Glutamatergic neuron (in vitro differentiated cells): ENCODE data around the gene PPP1R14B. TPM values are rescaled to one million over a fixed set of nuclear protein-coding genes. Genes with fewer than 3 reads are reported as not detected.
A peak's percentile ranks its signal among the peaks of the same experiment; 100 is the strongest.

Source experiments
- DNase-seq: peaks from one replicate; pipeline ENCODE4 v3.0.0; 2022
- H3K27ac Mint-ChIP-seq: one replicate; pipeline ENCODE4 v1.8.0; 2020; ENCODE audit warnings: mild to moderate bottlenecking, mixed read lengths, inconsistent platforms; ENCODE audit not compliant: unreplicated experiment
- H3K27me3 Mint-ChIP-seq: one replicate; pipeline ENCODE4 v1.8.0; 2020; ENCODE audit warnings: mild to moderate bottlenecking, moderate library complexity, mixed read lengths, inconsistent platforms; ENCODE audit not compliant: unreplicated experiment
- H3K36me3 Mint-ChIP-seq: one replicate; pipeline ENCODE4 v1.8.0; 2020; ENCODE audit warnings: mild to moderate bottlenecking, mixed read lengths, inconsistent platforms; ENCODE audit not compliant: unreplicated experiment
- H3K4me1 Mint-ChIP-seq: one replicate; pipeline ENCODE4 v1.8.0; 2020; ENCODE audit warnings: mild to moderate bottlenecking, low read depth, mixed read lengths, inconsistent platforms; ENCODE audit not compliant: unreplicated experiment
- H3K4me3 Mint-ChIP-seq: one replicate; pipeline ENCODE4 v1.8.0; 2020; ENCODE audit warnings: mild to moderate bottlenecking, mixed read lengths, inconsistent platforms; ENCODE audit not compliant: unreplicated experiment
- H3K9me3 Mint-ChIP-seq: one replicate; pipeline ENCODE4 v1.8.0; 2020; ENCODE audit warnings: mild to moderate bottlenecking, moderate library complexity, mixed read lengths, inconsistent platforms; ENCODE audit not compliant: unreplicated experiment
- total RNA-seq: library from RNA; stranded (reverse); fragmentation: NEBNext Ultra II Directional; extraction: Animal tissue kit (Norgen Biotek cat#: 25700); gene quantifications from one replicate; pipeline ENCODE4 v1.2.1, GENCODE V29; 2021; ENCODE audit not compliant: unreplicated experiment
- TF ChIP-seq, protein P1 (sequence below): fragments of 200-600 bp; sonication (generic); IDR thresholded peaks from one replicate; pipeline ENCODE4 v1.5.0; 2021; ENCODE audit not compliant: partially characterized antibody, unreplicated experiment

PPP1R14B gene
- total RNA-seq, 1 donor from 2014 or later = 348 TPM

- Mint-ChIP-seq H3K9me3 (peaks cover 11% of the 10 kb centered on the region), H3K4me3 (no peak overlapping the region), H3K27ac (no peak overlapping the region), H3K27me3 (peaks cover 17% of the 10 kb centered on the region), H3K4me1 (peaks cover 1% of the 10 kb centered on the region), H3K36me3 (no peaks in the 10 kb centered on the region)
- DNase-seq = no peak
- TF ChIP-seq, protein P1, sequence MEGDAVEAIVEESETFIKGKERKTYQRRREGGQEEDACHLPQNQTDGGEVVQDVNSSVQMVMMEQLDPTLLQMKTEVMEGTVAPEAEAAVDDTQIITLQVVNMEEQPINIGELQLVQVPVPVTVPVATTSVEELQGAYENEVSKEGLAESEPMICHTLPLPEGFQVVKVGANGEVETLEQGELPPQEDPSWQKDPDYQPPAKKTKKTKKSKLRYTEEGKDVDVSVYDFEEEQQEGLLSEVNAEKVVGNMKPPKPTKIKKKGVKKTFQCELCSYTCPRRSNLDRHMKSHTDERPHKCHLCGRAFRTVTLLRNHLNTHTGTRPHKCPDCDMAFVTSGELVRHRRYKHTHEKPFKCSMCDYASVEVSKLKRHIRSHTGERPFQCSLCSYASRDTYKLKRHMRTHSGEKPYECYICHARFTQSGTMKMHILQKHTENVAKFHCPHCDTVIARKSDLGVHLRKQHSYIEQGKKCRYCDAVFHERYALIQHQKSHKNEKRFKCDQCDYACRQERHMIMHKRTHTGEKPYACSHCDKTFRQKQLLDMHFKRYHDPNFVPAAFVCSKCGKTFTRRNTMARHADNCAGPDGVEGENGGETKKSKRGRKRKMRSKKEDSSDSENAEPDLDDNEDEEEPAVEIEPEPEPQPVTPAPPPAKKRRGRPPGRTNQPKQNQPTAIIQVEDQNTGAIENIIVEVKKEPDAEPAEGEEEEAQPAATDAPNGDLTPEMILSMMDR = no peak
Observed at GRCh38 chr11:64263947-64264317, 17.2 kb upstream of the PPP1R14B start.

DNA sequence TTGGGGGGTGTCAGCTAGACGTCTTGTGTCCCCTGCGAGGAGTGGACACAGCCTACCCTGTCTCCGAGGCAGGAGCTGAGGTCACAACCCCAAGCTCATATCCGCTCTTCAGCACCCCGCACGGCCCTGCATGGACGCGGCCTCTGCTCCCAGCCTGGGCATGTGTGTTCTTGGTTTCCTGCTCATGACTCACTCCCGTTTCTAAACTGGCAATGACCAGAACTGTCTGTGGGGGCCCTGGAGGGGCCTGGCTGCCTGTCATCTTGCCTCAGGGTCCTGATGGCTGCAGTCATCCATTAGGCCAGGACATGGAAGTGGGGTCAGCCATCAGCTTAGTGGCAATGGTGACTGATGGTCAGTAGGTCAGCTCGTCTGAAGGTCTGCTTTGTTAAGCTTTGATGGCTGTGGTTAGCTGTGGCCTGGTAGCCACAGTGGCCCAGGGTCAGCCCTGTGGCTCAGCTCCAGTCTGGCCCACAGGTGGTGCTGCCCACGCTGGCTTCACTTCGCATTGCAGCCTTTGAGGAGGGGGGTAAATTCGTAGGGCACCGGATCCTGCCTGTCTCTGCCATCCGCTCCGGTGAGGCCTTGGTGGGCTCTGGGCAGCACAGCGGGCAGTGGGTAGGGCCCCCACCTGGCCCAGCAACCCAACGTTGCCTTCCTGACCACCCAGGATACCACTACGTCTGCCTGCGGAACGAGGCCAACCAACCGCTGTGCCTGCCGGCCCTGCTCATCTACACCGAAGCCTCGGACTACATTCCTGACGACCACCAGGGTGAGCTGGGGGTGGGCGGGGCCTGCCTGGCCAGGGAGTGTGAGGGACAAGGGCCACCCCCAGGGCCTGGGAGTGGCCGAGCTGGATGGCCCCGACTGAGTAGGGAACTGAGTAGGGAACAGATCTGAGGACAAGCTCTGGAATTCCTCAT, 16.5 kb upstream of the PPP1R14B start:
- no peak for DNase-seq
- TF ChIP-seq, protein P1 = no peak
- Mint-ChIP-seq H3K4me1 (no peaks in the 10 kb centered on the region), H3K27me3 (peaks cover 16% of the 10 kb centered on the region), H3K4me3 (peak overlapping the region; percentile 55), H3K27ac (no peak overlapping the region), H3K36me3 (no peaks in the 10 kb centered on the region), H3K9me3 (peaks cover 11% of the 10 kb centered on the region)

- H3K9me3 Mint-ChIP-seq = peaks cover 6% of the 10 kb centered on the region
- H3K4me1 Mint-ChIP-seq = no peaks in the 10 kb centered on the region
- H3K36me3 Mint-ChIP-seq = no peaks in the 10 kb centered on the region
- TF ChIP-seq, protein P1 = no peak
- H3K27me3 Mint-ChIP-seq = peaks cover 13% of the 10 kb centered on the region
- no peak overlapping the region for H3K27ac Mint-ChIP-seq
- no peak overlapping the region for H3K4me3 Mint-ChIP-seq
- no peak for DNase-seq
Observed at GRCh38 chr11:64262271-64263002, 15.7 kb upstream of the PPP1R14B start.

DNA sequence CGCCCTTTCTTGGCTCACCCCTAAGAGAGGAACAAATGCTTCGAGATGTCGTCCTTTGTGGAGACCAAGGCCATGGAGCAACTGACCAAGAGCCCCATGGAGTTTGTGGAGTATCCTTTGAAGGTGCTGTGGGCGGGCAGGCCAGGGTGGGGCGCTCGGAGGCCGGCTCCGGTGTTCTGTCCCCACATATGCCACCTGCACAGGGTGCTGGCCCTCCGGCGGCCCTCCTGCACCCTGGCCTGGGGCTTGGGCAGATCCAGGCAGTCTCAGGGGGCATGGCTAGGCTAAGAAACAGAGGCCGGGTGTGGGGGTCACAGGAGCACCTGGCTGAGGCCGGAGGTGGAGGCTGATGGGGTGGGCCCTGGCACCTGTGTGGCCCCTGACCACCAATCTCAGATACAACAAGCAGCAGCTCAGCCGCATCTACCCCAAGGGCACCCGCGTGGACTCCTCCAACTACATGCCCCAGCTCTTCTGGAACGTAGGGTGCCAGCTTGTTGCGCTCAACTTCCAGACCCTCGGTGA, 14.9 kb upstream of the PPP1R14B start:
- no peak for DNase-seq
- Mint-ChIP-seq H3K4me3 (no peak overlapping the region), H3K36me3 (no peaks in the 10 kb centered on the region), H3K4me1 (no peaks in the 10 kb centered on the region), H3K27ac (no peak overlapping the region), H3K27me3 (peaks cover 13% of the 10 kb centered on the region), H3K9me3 (peaks cover 6% of the 10 kb centered on the region)
- TF ChIP-seq, protein P1 = no peak
